H9 (cell line): Measurements from ENCODE around the gene SNAP25. TPM values are rescaled to one million over a fixed set of nuclear protein-coding genes. Genes with fewer than 3 reads are reported as not detected.

Experiments used
- DNase-seq: peaks from one replicate; pipeline ENCODE4 v3.0.0-alpha.2; 2017
- H2AFZ ChIP-seq: one replicate; pipeline ENCODE4 v1.6.1; 2013; ENCODE audit warnings: mild to moderate bottlenecking, low read length, control low read depth, moderate library complexity
- H2AK5ac ChIP-seq: 2 replicates; pipeline ENCODE4 v1.6.1; 2013; ENCODE audit warnings: low read length, control low read depth, mixed read lengths; ENCODE audit not compliant: insufficient read length
- H2BK120ac ChIP-seq: one replicate; pipeline ENCODE4 v1.6.1; 2013; ENCODE audit warnings: low read depth, mild to moderate bottlenecking, low read length, control low read depth, inconsistent platforms; ENCODE audit not compliant: poor library complexity, severe bottlenecking
- H2BK12ac ChIP-seq: 2 replicates; pipeline ENCODE4 v1.6.1; 2013; ENCODE audit warnings: low read length, control low read depth, mixed read lengths, low read depth; ENCODE audit not compliant: insufficient read length
- H2BK15ac ChIP-seq: 2 replicates; pipeline ENCODE4 v1.6.1; 2013; ENCODE audit warnings: low read depth, low read length, control low read depth
- H2BK20ac ChIP-seq: one replicate; pipeline ENCODE4 v1.6.1; 2013; ENCODE audit warnings: low read depth, mild to moderate bottlenecking, low read length, control low read depth, inconsistent platforms; ENCODE audit not compliant: poor library complexity, severe bottlenecking
- H2BK5ac ChIP-seq: 2 replicates; pipeline ENCODE4 v1.6.1; 2013; ENCODE audit warnings: low read length, control low read depth, mixed read lengths; ENCODE audit not compliant: insufficient read length
- H3K14ac ChIP-seq: 2 replicates; pipeline ENCODE4 v1.6.1; 2013; ENCODE audit warnings: low read length, control low read depth; ENCODE audit not compliant: insufficient read depth
- H3K18ac ChIP-seq: 2 replicates; pipeline ENCODE4 v1.6.1; 2013; ENCODE audit warnings: low read depth, mild to moderate bottlenecking, mixed read lengths, low read length, control low read depth; ENCODE audit not compliant: insufficient read length
- H3K23ac ChIP-seq: 2 replicates; pipeline ENCODE4 v1.6.1; 2013; ENCODE audit warnings: low read length, control low read depth, mixed read lengths, low read depth; ENCODE audit not compliant: insufficient read length
- H3K23me2 ChIP-seq: 2 replicates; pipeline ENCODE4 v1.6.1; 2013; ENCODE audit warnings: low read depth, mild to moderate bottlenecking, mixed read lengths, low read length, control low read depth; ENCODE audit not compliant: insufficient read length, poor library complexity, severe bottlenecking
- H3K27ac ChIP-seq: 2 replicates; pipeline ENCODE4 v1.5.1; 2013; ENCODE audit warnings: low read length, control low read depth, mixed read lengths, low read depth; ENCODE audit not compliant: insufficient read length
- H3K27me3 ChIP-seq: 2 replicates; pipeline ENCODE4 v1.6.1; 2013; ENCODE audit warnings: low read length, control low read depth, inconsistent platforms; ENCODE audit not compliant: insufficient read depth
- H3K4ac ChIP-seq: 2 replicates; pipeline ENCODE4 v1.6.1; 2013; ENCODE audit warnings: low read depth, mild to moderate bottlenecking, control low read depth, inconsistent platforms, low read length, moderate library complexity
- H3K4me1 ChIP-seq: 2 replicates; pipeline ENCODE4 v1.6.1; 2013; ENCODE audit warnings: low read length, control low read depth, inconsistent platforms; ENCODE audit not compliant: insufficient read depth
- H3K4me2 ChIP-seq: 2 replicates; pipeline ENCODE4 v1.6.1; 2013; ENCODE audit warnings: low read length, control low read depth, mixed read lengths; ENCODE audit not compliant: insufficient read length, insufficient read depth
- H3K56ac ChIP-seq: 2 replicates; pipeline ENCODE4 v1.6.1; 2013; ENCODE audit warnings: low read depth, mild to moderate bottlenecking, mixed read lengths, low read length, control low read depth; ENCODE audit not compliant: insufficient read length
- H3K79me1 ChIP-seq: 2 replicates; pipeline ENCODE4 v1.6.1; 2013; ENCODE audit warnings: low read depth, mild to moderate bottlenecking, moderate library complexity, low read length, control low read depth, inconsistent platforms; ENCODE audit not compliant: insufficient read depth, poor library complexity, severe bottlenecking
- H3K79me2 ChIP-seq: 2 replicates; pipeline ENCODE4 v1.6.1; 2013; ENCODE audit warnings: low read length, control low read depth, inconsistent platforms; ENCODE audit not compliant: insufficient read depth
- H3K9ac ChIP-seq: 2 replicates; pipeline ENCODE4 v1.6.1; 2013; ENCODE audit warnings: low read length, control low read depth, mixed read lengths; ENCODE audit not compliant: insufficient read length; ENCODE audit errors: extremely low read depth
- H3K9me3 ChIP-seq: one replicate; pipeline ENCODE4 v1.6.1; 2013; ENCODE audit warnings: low read depth, low read length, inconsistent platforms; ENCODE audit not compliant: control insufficient read depth
- H3T11ph ChIP-seq: one replicate; pipeline ENCODE4 v1.6.1; 2013; ENCODE audit warnings: mild to moderate bottlenecking, low read length, control low read depth, inconsistent platforms
- H4K20me1 ChIP-seq: one replicate; pipeline ENCODE4 v1.6.1; 2013; ENCODE audit not compliant: control insufficient read depth, insufficient read length, insufficient read depth
- H4K5ac ChIP-seq: 2 replicates; pipeline ENCODE4 v1.6.1; 2013; ENCODE audit warnings: low read depth, mild to moderate bottlenecking, mixed read lengths, low read length, control low read depth; ENCODE audit not compliant: insufficient read length
- H4K8ac ChIP-seq: replicated peaks from 2 replicates; pipeline ENCODE4 v1.6.1; 2013; ENCODE audit warnings: low read length, control low read depth, mixed read lengths, low read depth; ENCODE audit not compliant: insufficient read length
- H4K91ac ChIP-seq: 2 replicates; pipeline ENCODE4 v1.6.1; 2013; ENCODE audit warnings: low read depth, mild to moderate bottlenecking, moderate library complexity, mixed read lengths, low read length, control low read depth; ENCODE audit not compliant: insufficient read length
- H3K27ac Mint-ChIP-seq, 3 experiments: 2 replicates in 2 of 3; 3 replicates in 1 of 3; pipeline ENCODE4 v1.8.0; 2020 to 2021; ENCODE audit warnings: mixed read lengths in 3 of 3, mild to moderate bottlenecking in 1 of 3, moderate library complexity in 1 of 3
- H3K27me3 Mint-ChIP-seq: 2 replicates; pipeline ENCODE4 v1.8.0; 2021; ENCODE audit warnings: low read depth, mild to moderate bottlenecking, moderate library complexity, mixed read lengths
- H3K36me3 Mint-ChIP-seq, 3 experiments: 2 replicates in 2 of 3; 3 replicates in 1 of 3; pipeline ENCODE4 v1.8.0; 2020 to 2021; ENCODE audit warnings: low read depth in 3 of 3, mixed read lengths in 3 of 3; ENCODE audit not compliant: insufficient read depth in 1 of 3
- H3K4me1 Mint-ChIP-seq, 2 experiments: 2 replicates each; pipeline ENCODE4 v1.8.0; 2020; ENCODE audit warnings: mixed read lengths in 2 of 2
- H3K4me3 Mint-ChIP-seq, 2 experiments: 2 replicates in 1 of 2; 3 replicates in 1 of 2; pipeline ENCODE4 v1.8.0; 2020 to 2021; ENCODE audit warnings: mild to moderate bottlenecking in 2 of 2, mixed read lengths in 2 of 2, moderate library complexity in 1 of 2
- H3K9me3 Mint-ChIP-seq, 2 experiments: 2 replicates in 1 of 2; 3 replicates in 1 of 2; pipeline ENCODE4 v1.8.0; 2020; ENCODE audit warnings: mild to moderate bottlenecking in 2 of 2, mixed read lengths in 2 of 2, moderate library complexity in 1 of 2
- WGBS: extraction: QIAGEN DNeasy Blood & Tissue Kit; methylation state at CpG from one replicate; pipeline ENCODE4 v1.1.7; 2013; ENCODE audit warnings: missing lambda C conversion rate, low lambda C conversion rate, mixed read lengths; ENCODE audit not compliant: insufficient read length; ENCODE audit errors: extremely low coverage; 5-methylcytosine and 5-hydroxymethylcytosine counted together
- total RNA-seq: library from RNA; stranded (reverse); gene quantifications from 2 replicates; pipeline ENCODE4 v1.2.1, GENCODE V29; 2021
- TF ChIP-seq, protein P1 (sequence below): fragments of 200-600 bp; sonication (generic); conservative IDR thresholded peaks from 3 replicates; pipeline ENCODE4 v1.8.0; 2021; ENCODE audit warnings: antibody characterized with exemption, mild to moderate bottlenecking

The SNAP25 gene
- total RNA-seq, 1 experiment from 2014 or later, result 0.13 TPM

DNA sequence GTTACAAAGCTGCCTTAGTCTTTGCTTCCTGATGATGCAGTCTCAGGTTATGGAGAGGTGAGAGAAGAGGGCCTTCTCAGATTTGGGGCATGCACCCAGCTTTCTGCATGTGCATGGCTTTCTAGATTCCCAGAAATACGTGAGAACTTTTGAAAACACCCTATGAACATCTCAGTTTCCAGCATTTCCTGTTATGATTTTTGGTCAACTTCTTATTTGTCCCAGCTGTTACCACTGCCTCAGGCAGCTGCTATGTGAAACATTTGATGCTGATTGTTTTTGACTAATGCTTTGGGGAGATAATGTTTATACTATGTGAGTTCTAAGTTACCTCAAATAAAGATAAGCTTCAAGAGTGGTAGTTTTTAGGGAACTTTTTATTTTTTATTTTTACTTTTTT lies 9.5 kb upstream of the SNAP25 start:
- no peak overlapping the region for H3K27ac Mint-ChIP-seq
- no peak overlapping the region for H3K4me3 Mint-ChIP-seq
- H3K23ac ChIP-seq, result no peak overlapping the region
- H3K27me3 ChIP-seq, result no peaks in the 10 kb centered on the region
- TF ChIP-seq, protein P1, sequence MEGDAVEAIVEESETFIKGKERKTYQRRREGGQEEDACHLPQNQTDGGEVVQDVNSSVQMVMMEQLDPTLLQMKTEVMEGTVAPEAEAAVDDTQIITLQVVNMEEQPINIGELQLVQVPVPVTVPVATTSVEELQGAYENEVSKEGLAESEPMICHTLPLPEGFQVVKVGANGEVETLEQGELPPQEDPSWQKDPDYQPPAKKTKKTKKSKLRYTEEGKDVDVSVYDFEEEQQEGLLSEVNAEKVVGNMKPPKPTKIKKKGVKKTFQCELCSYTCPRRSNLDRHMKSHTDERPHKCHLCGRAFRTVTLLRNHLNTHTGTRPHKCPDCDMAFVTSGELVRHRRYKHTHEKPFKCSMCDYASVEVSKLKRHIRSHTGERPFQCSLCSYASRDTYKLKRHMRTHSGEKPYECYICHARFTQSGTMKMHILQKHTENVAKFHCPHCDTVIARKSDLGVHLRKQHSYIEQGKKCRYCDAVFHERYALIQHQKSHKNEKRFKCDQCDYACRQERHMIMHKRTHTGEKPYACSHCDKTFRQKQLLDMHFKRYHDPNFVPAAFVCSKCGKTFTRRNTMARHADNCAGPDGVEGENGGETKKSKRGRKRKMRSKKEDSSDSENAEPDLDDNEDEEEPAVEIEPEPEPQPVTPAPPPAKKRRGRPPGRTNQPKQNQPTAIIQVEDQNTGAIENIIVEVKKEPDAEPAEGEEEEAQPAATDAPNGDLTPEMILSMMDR, result no peak
- no peak overlapping the region for H3K4ac ChIP-seq
- peaks cover 7% of the 10 kb centered on the region for H3K27me3 Mint-ChIP-seq
- no peaks in the 10 kb centered on the region for H4K20me1 ChIP-seq
- H2BK20ac ChIP-seq, result no peak overlapping the region
- WGBS, result no CpG with 5 or more reads among the region's 1 CpG
- no peak overlapping the region for H2BK120ac ChIP-seq
- H3K4me1 Mint-ChIP-seq, result peaks cover 0 to 2% of the 10 kb centered on the region in 2 experiments; a peak in 1 of 4 replicates
- no peak overlapping the region for H3K18ac ChIP-seq
- H3T11ph ChIP-seq, result no peak overlapping the region
- no peak overlapping the region for H4K8ac ChIP-seq
- no peaks in the 10 kb centered on the region for H3K79me1 ChIP-seq
- no peak overlapping the region for H4K91ac ChIP-seq
- H2BK15ac ChIP-seq, result no peak overlapping the region
- no peak for DNase-seq
- no peaks in the 10 kb centered on the region for H3K4me1 ChIP-seq
- H2AK5ac ChIP-seq, result no peak overlapping the region
- no peak overlapping the region for H3K14ac ChIP-seq
- no peaks in the 10 kb centered on the region for H3K36me3 Mint-ChIP-seq
- no peak overlapping the region for H4K5ac ChIP-seq
- H3K9me3 ChIP-seq, result no peaks in the 10 kb centered on the region
- no peaks in the 10 kb centered on the region for H3K9me3 Mint-ChIP-seq
- H2BK5ac ChIP-seq, result no peak overlapping the region
- H3K56ac ChIP-seq, result no peak overlapping the region
- H2BK12ac ChIP-seq, result no peak overlapping the region
- H3K27ac ChIP-seq, result no peak overlapping the region
- H2AFZ ChIP-seq, result no peak overlapping the region
- no peaks in the 10 kb centered on the region for H3K79me2 ChIP-seq
- no peak overlapping the region for H3K9ac ChIP-seq
- no peak overlapping the region for H3K4me2 ChIP-seq
- no peaks in the 10 kb centered on the region for H3K23me2 ChIP-seq
